Karpas-422 (cell line): ENCODE data around the gene PTPRM. TPM values are rescaled to one million over a fixed set of nuclear protein-coding genes. Genes with fewer than 3 reads are reported as not detected.

Source experiments
- DNase-seq: peaks from one replicate; pipeline ENCODE4 v3.0.0-alpha.2; 2015
- H2AFZ ChIP-seq: fragments of 200-600 bp; sonication (generic); 2 replicates; pipeline ENCODE4 v1.6.1; 2014; ENCODE audit warnings: antibody characterized with exemption, low read length, mixed read lengths
- H3K27ac ChIP-seq: fragments of 200-600 bp; sonication (generic); 2 replicates; pipeline ENCODE4 v1.5.1; 2014; ENCODE audit warnings: mild to moderate bottlenecking, low read length, moderate library complexity
- H3K27me3 ChIP-seq: fragments of 200-600 bp; sonication (generic); 2 replicates; pipeline ENCODE4 v1.6.1; 2014; ENCODE audit warnings: low read length, mixed read lengths
- H3K36me3 ChIP-seq: fragments of 200-600 bp; sonication (generic); 2 replicates; pipeline ENCODE4 v1.6.1; 2014; ENCODE audit warnings: low read length, mixed read lengths; ENCODE audit not compliant: insufficient read depth
- H3K4me1 ChIP-seq: fragments of 200-600 bp; sonication (generic); 2 replicates; pipeline ENCODE4 v1.6.1; 2014; ENCODE audit warnings: mild to moderate bottlenecking, low read length, mixed read lengths
- H3K4me2 ChIP-seq: fragments of 200-600 bp; sonication (generic); 2 replicates; pipeline ENCODE4 v1.6.1; 2014; ENCODE audit warnings: low read length, low read depth, mild to moderate bottlenecking; ENCODE audit not compliant: poor library complexity, severe bottlenecking
- H3K4me3 ChIP-seq: fragments of 200-600 bp; sonication (generic); 2 replicates; pipeline ENCODE4 v1.5.1; 2014; ENCODE audit warnings: mild to moderate bottlenecking, antibody characterized with exemption, low read length, mixed read lengths
- H3K79me2 ChIP-seq: fragments of 200-600 bp; sonication (generic); 2 replicates; pipeline ENCODE4 v1.6.1; 2014; ENCODE audit warnings: mild to moderate bottlenecking, low read length, mixed read lengths
- H3K9ac ChIP-seq: fragments of 200-600 bp; sonication (generic); 2 replicates; pipeline ENCODE4 v1.6.0; 2014; ENCODE audit warnings: low read length
- H3K9me2 ChIP-seq: fragments of 200-600 bp; sonication (generic), shearing (Covaris generic); replicated peaks from 2 replicates; pipeline ENCODE4 v1.6.0; 2014; ENCODE audit warnings: mild to moderate bottlenecking, low read length, moderate library complexity; ENCODE audit not compliant: insufficient read depth
- H3K9me3 ChIP-seq: fragments of 300-700, 200-600 bp; sonication (generic); 2 replicates; pipeline ENCODE4 v1.6.1; 2014; ENCODE audit warnings: low read length, mixed read lengths
- H4K20me1 ChIP-seq: fragments of 200-600 bp; sonication (generic); 2 replicates; pipeline ENCODE4 v1.6.1; 2014; ENCODE audit warnings: mild to moderate bottlenecking, antibody characterized with exemption, low read length, low read depth; ENCODE audit not compliant: insufficient read depth
- total RNA-seq: library from RNA; depleted of rRNA; stranded (reverse); fragments of >200 nt; shearing (Covaris generic); gene quantifications from 2 replicates; pipeline ENCODE4 v1.2.3, GENCODE V29; 2014; ENCODE audit warnings: low replicate concordance

PTPRM gene
- total RNA-seq, 1 experiment from 2014 or later: not detected

GRCh38 chr18:7748251-7749007, 181.3 kb downstream of the PTPRM start:
- Histone ChIP-seq H2AFZ (no peak overlapping the region), H3K27ac (no peak overlapping the region), H3K27me3 (no peaks in the 10 kb centered on the region), H3K36me3 (no peaks in the 10 kb centered on the region), H3K9me3 (peaks cover 18% of the 10 kb centered on the region), H4K20me1 (no peaks in the 10 kb centered on the region), H3K4me3 (no peak overlapping the region), H3K9me2 (no peaks in the 10 kb centered on the region), H3K9ac (no peak overlapping the region), H3K4me1 (no peaks in the 10 kb centered on the region), H3K4me2 (no peak overlapping the region), H3K79me2 (no peaks in the 10 kb centered on the region)
- no peak for DNase-seq

- H3K9me3 ChIP-seq: peaks cover 18% of the 10 kb centered on the region
- no peaks in the 10 kb centered on the region for H3K9me2 ChIP-seq
- H3K27ac ChIP-seq: no peak overlapping the region
- H3K27me3 ChIP-seq: no peaks in the 10 kb centered on the region
- H3K4me1 ChIP-seq: no peaks in the 10 kb centered on the region
- no peak overlapping the region for H3K4me2 ChIP-seq
- no peak overlapping the region for H3K9ac ChIP-seq
- H3K36me3 ChIP-seq: no peaks in the 10 kb centered on the region
- H4K20me1 ChIP-seq: no peaks in the 10 kb centered on the region
- no peak for DNase-seq
- no peak overlapping the region for H3K4me3 ChIP-seq
- H3K79me2 ChIP-seq: no peaks in the 10 kb centered on the region
- no peak overlapping the region for H2AFZ ChIP-seq
Observed at GRCh38 chr18:7749008-7749405, 181.9 kb downstream of the PTPRM start.

- Histone ChIP-seq H3K27me3 (no peaks in the 10 kb centered on the region), H3K79me2 (no peaks in the 10 kb centered on the region), H3K9me3 (peaks cover 18% of the 10 kb centered on the region), H3K9ac (no peak overlapping the region), H3K36me3 (no peaks in the 10 kb centered on the region), H3K4me3 (no peak overlapping the region), H4K20me1 (no peaks in the 10 kb centered on the region), H3K9me2 (no peaks in the 10 kb centered on the region), H2AFZ (no peak overlapping the region), H3K4me1 (no peaks in the 10 kb centered on the region), H3K27ac (no peak overlapping the region), H3K4me2 (no peak overlapping the region)
- no peak for DNase-seq
Observed at GRCh38 chr18:7749510-7749981, 182.4 kb downstream of the PTPRM start.

GRCh38 chr18:7750095-7750663, 183.1 kb downstream of the PTPRM start:
- no peak overlapping the region for H3K9ac ChIP-seq
- H3K4me2 ChIP-seq: no peak overlapping the region
- DNase-seq: no peak
- no peaks in the 10 kb centered on the region for H3K27me3 ChIP-seq
- H3K36me3 ChIP-seq: no peaks in the 10 kb centered on the region
- H3K4me3 ChIP-seq: no peak overlapping the region
- H4K20me1 ChIP-seq: no peaks in the 10 kb centered on the region
- no peaks in the 10 kb centered on the region for H3K9me2 ChIP-seq
- peaks cover 17% of the 10 kb centered on the region for H3K9me3 ChIP-seq
- H3K27ac ChIP-seq: no peak overlapping the region
- H3K79me2 ChIP-seq: no peaks in the 10 kb centered on the region
- no peaks in the 10 kb centered on the region for H3K4me1 ChIP-seq
- H2AFZ ChIP-seq: no peak overlapping the region

GRCh38 chr18:7750966-7751365, 183.8 kb downstream of the PTPRM start:
- H2AFZ ChIP-seq: no peak overlapping the region
- no peaks in the 10 kb centered on the region for H3K36me3 ChIP-seq
- no peaks in the 10 kb centered on the region for H3K4me1 ChIP-seq
- DNase-seq: no peak
- no peak overlapping the region for H3K27ac ChIP-seq
- H3K4me2 ChIP-seq: no peak overlapping the region
- H3K27me3 ChIP-seq: no peaks in the 10 kb centered on the region
- no peak overlapping the region for H3K9ac ChIP-seq
- H3K9me2 ChIP-seq: no peaks in the 10 kb centered on the region
- no peaks in the 10 kb centered on the region for H4K20me1 ChIP-seq
- peaks cover 13% of the 10 kb centered on the region for H3K9me3 ChIP-seq
- H3K4me3 ChIP-seq: no peak overlapping the region
- H3K79me2 ChIP-seq: no peaks in the 10 kb centered on the region

- H3K27me3 ChIP-seq: no peaks in the 10 kb centered on the region
- H3K4me2 ChIP-seq: no peak overlapping the region
- H3K9me2 ChIP-seq: no peaks in the 10 kb centered on the region
- H3K4me1 ChIP-seq: no peaks in the 10 kb centered on the region
- no peak overlapping the region for H3K9ac ChIP-seq
- H3K27ac ChIP-seq: no peak overlapping the region
- H3K79me2 ChIP-seq: no peaks in the 10 kb centered on the region
- no peaks in the 10 kb centered on the region for H4K20me1 ChIP-seq
- peaks cover 5% of the 10 kb centered on the region for H3K9me3 ChIP-seq
- H3K36me3 ChIP-seq: no peaks in the 10 kb centered on the region
- H2AFZ ChIP-seq: no peak overlapping the region
- DNase-seq: no peak
- H3K4me3 ChIP-seq: no peak overlapping the region
Observed at GRCh38 chr18:7754258-7754657, 187.1 kb downstream of the PTPRM start.

- Histone ChIP-seq H3K4me3 (no peak overlapping the region), H3K4me1 (no peaks in the 10 kb centered on the region), H3K4me2 (no peak overlapping the region), H3K79me2 (no peaks in the 10 kb centered on the region), H3K9ac (no peak overlapping the region), H4K20me1 (no peaks in the 10 kb centered on the region), H2AFZ (no peak overlapping the region), H3K27ac (no peak overlapping the region), H3K27me3 (no peaks in the 10 kb centered on the region), H3K9me3 (peaks cover 4% of the 10 kb centered on the region; the same call in 1 of the 2 replicates), H3K9me2 (no peaks in the 10 kb centered on the region), H3K36me3 (no peaks in the 10 kb centered on the region)
- no peak for DNase-seq
Observed at GRCh38 chr18:7754725-7755181, 187.6 kb downstream of the PTPRM start.

- no peak for DNase-seq
- Histone ChIP-seq H4K20me1 (no peaks in the 10 kb centered on the region), H3K4me1 (no peaks in the 10 kb centered on the region), H2AFZ (no peak overlapping the region), H3K79me2 (no peaks in the 10 kb centered on the region), H3K27ac (no peak overlapping the region), H3K9ac (no peak overlapping the region), H3K4me3 (no peak overlapping the region), H3K9me2 (no peaks in the 10 kb centered on the region), H3K27me3 (no peaks in the 10 kb centered on the region), H3K9me3 (no peaks in the 10 kb centered on the region; the same call in 1 of the 2 replicates), H3K4me2 (no peak overlapping the region), H3K36me3 (no peaks in the 10 kb centered on the region)
Observed at GRCh38 chr18:7755753-7756475, 188.8 kb downstream of the PTPRM start.
